Stimulated activated CD4-positive, alpha-beta T cell treated with anti-CD3 and anti-CD28 coated beads, Interleukin-12 subunit alpha, Interleukin-12 subunit beta, amount 100 ng/mL, for 4 hours (primary cell): ENCODE data around the gene MYO1A.
"Not testable (repeated sequence)": the region's sequence is repeated elsewhere in the genome, so short reads cannot be mapped to it uniquely, and the experiment has no call there.

Experiments
- DNase-seq: peaks from one replicate; pipeline ENCODE4 v3.0.0-alpha.2; 2020

MYO1A gene

DNA sequence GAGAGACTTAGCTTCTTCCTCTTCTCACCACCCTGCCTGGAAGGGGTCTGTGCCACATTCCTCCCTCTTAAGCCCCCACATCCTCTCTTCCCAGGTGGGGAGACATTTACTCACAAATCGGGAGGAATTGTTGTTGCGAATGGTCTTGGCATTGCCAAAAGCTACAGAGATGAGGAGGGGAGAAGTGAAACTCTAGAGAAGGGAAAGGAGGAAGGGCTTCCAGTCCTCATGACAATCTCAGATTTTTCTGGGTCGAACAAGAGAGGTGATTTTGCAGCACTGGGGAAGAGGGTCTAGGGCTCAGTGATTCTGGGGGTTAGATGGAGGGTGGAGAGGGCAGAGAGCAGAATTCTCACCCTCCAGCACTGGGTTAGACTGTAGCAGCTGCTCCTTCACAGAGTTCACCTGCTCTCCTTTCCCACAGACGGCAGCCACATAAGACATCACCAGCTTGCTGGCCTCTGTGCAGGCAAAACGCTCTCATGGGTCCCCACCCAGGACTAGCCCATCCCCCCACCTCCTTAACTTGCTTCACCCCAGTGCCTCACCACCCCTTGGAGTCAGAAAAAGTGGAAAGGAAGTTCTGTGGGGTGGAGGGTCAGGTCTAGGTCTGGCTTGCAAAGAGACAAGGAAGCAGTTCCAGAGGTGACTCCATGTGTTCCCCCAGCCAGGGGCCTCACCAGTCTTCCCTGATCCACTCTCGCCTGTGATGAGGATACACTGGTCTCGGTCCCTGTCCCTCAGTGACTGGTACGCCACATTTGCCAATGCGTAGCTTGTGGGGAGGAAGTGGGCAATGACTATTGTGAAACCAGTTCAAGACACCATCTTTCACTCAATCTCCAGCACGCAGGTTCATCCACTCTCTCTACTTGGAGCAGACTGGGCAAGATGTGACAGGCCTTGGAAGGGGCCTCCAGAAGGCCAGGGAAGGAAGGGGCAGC is 2.7 kb downstream of the MYO1A start:
- DNase-seq = no peak

DNA sequence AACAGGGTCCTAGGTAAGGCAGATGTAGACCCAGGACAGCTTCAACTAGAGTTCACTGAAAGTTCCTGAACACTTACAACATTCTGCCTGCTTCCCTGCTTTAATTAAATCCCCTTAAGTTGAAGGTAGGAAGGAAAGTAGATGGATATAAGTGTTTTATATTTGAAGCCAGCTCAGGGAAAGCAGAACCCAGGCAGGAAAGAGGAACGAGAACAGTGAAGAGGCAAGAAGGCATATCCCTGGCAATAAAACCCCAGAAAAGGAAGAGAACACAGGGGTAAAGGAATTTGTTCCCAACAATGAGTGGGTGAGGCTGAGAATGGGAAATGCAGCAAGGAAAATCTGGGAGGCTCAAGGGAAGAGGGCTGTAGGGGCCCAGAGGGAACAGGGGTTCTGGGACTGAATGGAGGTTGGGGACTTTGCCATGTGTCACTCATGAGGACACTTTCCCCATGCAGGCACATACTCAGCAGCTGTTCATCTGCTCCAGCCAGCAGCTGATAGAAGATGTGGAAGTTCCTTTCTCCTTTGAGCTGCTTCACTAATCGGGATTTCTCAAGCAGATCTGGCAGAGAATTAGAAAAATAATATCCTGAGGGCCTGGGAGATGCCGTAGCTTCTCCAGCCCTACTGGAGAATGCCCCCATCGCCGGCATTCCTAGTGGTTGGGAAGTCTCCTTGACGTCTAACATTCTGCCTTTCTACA is 3.7 kb downstream of the MYO1A start:
- DNase-seq = no peak

DNA sequence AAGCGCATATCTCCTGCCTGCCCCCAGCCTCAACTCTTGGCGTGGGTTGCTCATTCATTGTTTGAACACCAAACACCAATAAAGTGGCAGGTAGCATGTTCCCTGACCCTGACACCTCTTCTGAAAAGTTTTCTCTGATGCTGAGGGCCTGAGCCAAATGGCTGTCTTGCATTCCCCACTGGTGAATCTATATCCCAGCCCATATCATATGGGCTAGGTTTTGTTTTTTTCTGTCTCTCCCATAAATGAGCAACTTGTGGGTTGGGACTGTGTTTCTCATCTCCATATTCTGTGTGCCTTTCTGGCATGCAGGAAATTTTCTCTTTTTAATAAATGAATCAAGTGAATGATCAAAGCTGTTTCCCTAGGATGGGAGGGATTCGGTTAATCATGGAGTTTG is 5.0 kb downstream of the MYO1A start:
- DNase-seq = no peak

DNA sequence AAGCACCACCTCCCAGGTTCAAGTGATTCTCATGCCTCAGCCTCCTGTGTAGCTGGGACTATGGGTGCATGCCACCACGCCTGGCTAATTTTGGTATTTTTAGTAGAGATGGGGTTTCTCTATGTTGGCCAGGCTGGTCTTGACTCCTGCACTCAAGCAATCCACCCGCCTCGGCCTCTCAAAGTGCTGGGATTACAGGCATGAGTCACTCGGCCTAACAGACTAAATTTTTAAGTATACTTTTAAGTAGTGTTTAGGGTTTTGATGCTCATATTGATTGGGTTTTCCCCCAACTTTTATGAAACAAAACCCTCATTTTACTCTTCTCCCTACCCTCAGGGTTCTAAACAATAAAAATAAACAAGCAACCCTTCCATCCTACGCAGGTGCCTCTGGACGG is 5.5 kb downstream of the MYO1A start:
- no peak for DNase-seq

DNA sequence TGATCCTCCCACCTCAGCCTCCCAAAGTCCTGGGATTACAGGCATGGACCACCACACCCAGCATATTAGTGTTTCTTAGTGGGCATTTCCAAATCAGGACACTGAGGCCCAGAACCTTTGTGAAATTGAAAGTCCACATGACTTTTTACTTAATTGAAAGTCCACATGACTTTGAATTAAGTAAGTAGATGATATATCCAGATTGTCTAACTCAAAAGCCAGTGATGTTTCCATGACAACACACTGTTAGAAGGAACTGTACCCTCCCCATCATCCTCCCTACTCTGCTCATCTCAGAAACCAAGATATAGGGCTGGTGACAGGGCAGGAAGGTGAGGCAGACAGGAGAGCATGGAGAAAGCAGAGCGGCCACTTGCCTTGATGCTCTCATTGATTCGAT is 7.2 kb downstream of the MYO1A start:
- no peak for DNase-seq

DNA sequence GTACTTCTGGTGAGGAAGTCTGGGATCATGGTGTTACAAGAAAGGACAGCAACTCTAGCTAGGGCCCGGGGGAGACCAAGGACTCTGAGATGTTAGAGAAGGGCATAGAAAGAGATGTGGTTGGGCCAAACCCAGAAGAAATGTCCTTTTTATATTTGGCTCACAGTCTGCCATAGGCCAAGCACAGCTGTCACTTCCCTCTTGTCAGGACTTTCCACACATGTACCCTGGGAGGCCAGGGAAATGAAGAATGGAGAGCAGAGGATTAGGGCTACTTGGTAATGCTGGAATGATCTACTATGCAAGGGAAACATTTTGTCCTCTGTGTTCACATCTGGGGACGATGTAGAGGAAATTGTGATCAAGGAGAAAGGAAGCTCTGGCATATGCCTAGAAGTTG is 9.2 kb downstream of the MYO1A start:
- DNase-seq = no peak

DNA sequence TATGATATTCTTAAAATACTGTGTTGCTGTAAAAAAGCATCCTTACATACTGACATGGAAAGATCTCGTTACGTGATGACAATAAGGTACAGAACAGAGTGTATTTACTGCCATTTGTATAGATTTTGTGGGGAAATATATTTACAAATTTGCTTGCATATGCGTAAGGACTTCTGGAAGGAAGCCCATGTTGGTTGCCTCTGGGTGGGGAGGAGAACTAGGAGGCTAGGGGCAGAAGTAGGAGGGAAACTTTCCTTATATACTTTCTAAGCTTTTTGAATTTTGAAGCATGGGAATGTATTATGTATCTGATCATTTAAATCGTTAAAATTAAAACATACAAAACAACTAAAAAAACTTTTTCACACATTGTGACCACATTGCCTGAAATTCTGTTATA is 9.7 kb downstream of the MYO1A start:
- no peak for DNase-seq

DNA sequence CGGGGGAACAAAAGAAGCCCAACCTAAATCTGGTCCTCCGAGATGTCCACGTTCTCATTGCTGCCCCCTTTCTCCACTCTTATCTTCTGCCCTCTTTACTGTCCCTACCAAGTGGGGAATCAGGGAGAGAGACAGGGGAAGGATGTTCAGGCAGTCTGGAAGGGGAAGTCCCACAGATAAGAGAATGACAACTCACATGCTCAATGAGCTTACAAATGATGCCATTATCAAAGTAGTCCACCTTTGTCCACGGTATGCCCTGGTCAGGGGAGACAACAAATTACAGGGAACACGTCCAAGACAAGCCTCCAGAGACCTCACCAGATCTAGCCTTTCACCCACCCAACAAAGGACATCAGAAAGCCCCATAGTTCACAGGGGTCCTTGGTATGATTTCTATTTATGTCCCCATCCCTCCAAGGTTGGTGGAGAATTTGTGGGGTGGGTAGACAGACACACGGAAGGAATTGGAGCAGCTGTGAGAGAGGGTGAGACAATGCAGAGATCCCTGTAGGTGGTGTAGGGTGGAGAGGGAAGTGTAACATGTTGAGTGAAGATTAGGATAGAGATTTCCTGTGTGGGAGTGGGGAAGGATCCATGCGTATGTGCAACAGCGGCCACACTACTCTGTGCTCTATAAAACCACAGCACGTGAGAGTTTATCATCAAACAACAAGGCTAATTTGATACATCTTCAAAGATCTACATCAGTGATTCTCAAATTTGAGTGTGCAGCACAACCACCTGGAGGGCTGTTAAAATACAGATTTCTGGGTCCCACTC is 10.7 kb downstream of the MYO1A start:
- DNase-seq = no peak

DNA sequence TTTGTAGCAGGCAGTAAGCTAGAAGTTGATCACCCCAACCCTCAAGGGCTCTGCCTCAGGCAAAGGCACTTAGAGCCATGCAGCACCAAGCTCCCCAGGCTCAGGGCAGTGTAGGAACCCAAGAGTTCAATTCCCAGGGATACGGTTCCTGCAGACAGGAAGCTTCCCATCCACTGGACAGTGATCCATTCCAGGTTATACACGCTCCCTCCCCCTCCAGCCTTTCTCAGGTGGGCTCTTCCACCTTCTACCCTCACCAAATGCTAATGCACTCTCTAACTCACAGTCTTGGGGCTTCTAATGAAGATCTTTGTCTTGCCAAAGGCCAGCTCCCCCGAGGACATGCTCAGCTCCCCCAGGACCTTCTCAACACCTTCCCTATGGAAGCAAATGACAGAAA is 12.7 kb downstream of the MYO1A start:
- no peak for DNase-seq

DNA sequence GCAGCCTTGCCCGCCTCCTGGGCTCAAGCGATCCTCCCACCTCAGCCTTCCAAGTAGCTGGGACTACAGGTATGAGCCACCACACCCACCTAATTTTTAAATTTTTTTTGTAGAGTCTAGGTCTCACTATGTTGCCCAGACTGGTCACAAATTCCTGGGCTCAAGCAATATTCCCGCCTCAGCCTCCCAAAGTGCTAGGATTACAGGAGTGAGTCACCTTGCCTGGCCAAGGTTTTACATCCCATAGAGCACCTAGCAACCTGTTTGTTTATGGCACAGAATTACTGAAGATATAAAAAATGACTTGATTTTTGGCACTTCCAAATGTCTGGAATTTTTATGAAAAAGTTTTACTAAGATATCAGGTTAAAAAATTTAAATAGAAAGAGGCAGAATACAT is 16.5 kb downstream of the MYO1A start:
- no peak for DNase-seq

DNA sequence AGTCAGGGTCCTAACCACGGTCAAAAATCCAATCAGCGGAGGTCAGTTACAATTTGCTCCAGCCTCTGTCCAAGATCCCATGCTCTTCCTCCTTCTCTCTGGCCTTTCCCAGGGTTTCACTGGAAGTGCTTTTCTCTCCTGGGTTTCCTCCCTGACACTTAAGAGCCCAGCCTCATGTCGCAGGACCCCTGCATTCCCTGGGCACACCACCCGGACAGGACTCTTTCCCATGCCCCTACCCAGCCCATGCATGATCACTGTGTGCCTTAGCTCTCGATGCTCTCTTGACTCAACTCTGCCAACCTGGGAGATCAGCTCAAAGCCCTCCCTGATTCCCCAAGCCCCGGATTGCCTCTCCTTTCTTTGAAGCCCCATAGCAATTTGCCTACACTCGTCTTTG is 18.1 kb downstream of the MYO1A start:
- DNase-seq = no peak

DNA sequence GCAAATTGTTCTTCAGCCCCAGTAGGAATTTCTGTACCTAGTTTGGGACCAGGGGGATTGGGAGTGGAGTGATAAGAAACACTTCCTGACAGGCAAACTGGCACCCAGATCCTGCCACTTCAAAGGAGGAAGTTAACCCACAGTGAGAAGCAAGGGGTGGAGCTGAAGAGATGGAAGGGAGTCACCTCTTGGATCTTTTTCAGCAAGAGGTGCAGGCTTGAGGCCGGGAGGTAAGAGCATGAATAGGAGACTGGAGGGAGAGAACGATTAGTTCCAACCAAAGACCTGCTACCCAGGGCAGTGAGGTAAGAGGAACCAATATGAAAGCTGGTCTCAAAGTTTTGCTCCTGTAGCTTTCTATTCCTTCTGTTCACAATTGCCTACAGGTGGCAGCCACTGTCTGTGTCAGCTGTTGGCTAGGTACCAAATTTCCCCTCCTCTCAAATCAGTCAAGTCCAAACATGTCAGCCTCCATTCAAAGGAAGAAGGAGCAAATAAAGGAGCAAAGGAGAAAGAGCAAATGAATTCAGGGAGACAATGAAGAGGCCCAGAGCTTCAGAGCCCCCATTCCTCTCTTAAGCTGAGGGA is 18.7 kb downstream of the MYO1A start:
- DNase-seq = no peak

DNA sequence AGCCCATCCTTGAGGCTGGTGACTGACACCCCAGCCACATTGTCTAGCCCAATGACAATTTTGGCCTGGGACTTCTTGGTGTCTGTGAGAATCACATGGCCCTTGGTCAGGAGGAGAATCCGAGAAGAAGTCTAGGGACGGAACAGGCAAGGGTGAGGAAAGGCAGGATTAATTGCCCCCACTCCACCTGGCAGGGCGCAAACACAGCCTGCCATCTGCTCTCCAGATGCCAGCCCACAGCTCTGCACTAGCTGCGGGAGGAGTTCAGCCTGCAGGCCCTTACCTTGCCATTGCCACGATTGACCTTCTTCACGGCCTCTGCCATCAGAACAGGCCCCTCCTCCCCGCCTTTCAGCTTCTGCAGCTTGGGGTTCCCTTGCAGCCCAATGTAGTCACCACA is 20.5 kb downstream of the MYO1A start:
- DNase-seq = no peak

DNA sequence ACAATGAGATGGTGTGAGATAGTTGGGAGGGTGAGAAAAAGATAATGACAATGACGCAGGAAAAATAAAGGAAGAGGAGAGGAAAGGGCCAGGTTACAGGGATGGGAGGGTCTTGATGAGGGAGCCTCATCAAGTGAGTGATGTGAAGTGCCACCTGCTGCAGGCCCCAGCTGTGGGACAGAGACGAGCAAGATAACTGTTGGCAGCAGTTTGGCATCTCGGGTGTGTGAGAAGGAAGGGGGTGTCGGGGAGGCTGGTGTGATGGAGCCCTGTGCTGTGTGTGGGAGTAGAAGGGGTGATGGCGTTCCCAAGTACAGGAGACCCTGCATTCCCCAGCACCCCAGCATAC is 22.1 kb downstream of the MYO1A start:
- DNase-seq = no peak

DNA sequence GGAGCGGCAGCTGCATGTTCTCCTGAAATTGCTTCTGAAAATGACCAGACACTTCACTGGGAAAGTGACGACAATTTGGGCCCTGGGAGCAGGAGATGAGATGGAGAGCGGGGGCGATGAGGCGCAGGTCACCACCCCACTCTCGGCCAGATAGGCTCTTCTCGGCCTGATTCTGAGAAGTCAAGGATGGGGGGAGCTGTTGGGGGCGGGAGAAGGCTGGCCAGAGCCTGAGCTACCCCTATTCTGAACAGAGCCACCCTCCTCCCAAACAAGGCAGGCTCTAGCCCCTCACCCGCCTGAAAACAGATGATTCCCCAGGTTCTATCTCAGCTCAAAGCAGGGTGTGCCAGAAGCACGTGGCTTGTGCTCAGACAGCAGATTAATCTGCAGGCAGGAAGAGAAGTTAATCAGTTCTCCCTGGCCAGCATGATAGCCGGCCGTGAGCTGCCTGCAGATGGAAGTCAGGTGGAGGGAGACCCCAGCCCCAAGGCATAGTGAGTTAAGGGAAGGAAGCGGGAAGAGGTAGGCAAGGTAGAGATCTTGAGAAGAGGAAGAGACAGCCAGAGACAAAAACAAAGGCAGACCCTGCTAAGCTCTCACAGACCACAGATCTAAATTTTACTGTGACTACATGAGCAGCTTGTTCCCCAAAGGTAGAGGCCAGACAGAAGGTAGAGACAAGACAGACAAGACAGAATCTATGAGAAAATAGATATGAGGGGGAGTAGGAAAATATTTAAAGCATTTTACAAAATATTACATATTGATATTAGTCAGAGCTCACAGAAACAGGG is 22.7 kb downstream of the MYO1A start:
- no peak for DNase-seq

DNA sequence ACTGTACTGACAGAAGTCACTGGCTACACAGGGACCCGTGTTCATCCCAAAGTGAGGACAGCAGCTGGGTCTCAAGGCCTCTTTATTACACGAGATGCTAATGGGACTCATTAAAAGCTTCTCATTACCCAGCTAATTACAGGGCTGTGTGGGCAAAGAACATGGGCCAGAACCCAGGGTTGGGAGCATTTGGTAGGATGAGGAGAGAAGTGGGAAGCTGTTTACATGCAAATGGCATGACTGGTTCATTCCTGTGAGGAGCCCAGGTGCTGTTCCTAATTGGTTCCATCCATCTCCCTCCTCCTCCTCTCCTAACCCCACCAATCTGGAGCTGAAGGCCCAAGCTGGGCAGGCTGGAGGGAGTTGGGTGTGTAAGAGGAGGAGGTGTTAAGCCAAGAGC is 24.7 kb downstream of the MYO1A start:
- DNase-seq = no peak

DNA sequence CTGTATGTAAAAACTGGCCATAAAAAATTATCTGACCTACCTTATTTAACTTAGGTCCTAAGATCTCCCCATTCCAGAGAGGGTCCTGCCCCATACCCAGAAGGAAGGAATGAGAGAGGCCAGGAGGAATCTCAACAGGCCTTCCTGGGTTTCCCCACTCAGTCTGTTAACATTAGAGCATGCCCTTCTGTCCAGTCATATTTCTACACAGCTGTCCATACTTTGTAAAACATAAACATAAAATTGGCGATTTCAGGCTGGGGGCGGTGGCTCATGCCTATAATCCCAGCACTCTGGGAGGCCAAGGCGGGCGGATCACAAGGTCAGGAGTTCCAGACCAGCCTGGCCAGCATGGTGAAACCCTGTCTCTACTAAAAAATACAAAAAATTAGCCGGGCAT is 27.6 kb downstream of the MYO1A start:
- DNase-seq = not testable (repeated sequence)

DNA sequence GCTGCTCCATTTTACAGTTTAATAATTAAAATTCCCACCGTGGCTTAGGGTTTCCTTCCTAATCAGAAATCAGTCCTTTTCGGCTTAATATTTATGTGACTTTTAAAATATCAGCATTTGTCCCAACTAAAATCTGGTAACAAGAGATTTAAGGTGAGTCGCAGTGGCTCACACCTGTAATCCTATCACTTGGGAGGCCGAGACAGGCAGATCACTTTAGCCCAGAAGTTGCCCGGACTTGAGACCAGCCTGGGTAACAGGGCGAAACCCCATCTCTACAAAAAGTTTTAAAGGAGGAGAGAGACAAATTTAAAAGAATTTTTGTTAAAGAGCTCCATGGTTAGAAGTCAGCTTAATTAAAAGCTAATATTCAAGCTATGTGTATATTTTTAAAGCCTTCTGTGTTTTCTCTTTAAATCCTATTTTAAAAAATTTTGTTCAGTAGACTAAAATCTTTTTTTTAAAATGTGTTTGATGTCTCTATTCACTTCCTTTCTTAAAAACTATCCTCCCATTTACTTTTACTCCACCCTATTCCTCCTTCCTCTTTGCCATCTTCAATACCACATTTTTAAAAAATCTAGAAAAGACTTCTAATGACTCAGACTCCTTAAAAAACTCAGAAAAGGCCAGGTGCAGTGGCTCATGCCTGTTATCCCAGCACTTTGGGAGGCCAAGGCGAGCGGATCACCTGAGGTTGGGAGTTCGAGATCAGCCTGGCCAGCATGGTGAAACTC is 29.8 kb downstream of the MYO1A start:
- DNase-seq = no peak

DNA sequence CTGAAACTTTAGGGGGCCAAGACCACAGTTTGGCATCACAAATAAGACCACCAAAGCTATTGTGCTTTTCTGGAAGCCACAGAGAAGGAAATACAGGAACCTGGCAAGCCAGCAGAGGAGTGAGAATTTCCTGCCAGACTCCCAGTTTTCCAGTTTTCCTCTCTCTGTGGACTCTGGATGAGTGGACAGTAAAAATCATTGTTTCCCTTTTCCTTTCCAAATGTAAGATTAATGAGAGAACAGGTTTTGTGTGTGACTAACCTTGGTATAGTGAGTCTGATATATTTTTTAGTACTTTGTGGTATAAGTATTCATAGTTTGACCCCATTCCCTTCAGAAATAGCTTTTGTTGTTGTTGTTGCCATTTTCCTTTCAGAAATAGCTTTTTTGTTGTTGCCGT is 31.0 kb downstream of the MYO1A start:
- DNase-seq = no peak

DNA sequence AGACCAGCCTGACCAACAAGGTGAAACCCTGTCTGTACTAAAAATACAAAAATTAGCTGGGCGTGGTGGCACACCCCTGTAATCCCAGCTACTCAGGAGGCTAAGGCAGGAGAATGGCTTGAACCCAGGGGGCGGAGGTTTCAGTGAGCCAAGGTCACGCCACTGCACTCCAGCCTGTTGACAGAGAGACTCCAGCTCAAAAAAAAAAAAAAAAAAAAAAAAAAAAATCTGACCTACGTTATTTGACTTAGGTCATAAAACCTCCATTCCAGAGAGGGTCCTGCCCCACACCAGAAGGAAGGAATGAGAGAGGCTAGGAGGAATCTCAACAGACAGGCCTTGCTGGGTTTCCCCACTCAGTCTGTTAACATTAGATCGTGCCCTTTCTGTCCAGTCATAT is 31.6 kb downstream of the MYO1A start:
- DNase-seq = not testable (repeated sequence)

DNA sequence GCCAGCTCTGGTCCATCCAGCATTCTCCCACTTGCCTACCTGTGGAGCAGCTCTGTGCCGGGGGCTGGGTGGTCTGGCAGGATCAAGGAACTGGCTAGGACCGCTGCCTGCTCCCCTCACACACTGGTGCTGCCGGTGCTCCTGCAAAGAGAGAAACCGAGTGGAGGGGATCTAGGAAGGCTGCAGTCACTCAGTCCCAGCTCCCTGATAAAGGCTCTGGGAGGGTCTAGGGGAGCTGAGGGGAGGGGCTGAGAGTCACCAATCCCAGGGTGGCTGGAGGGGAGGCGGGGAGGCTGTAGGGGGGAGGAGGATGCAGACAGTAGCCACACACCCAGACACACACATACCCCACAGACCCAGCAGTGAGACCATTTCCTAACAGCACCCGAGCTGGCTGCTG is 33.6 kb downstream of the MYO1A start, which contains the start of gene TAC3:
Gene TAC3 (minus strand): TSS at position 182 of the 400 bp plus-strand sequence. CDS start 732 bp downstream, outside the sequence.
- no peak for DNase-seq
